Left ventricle myocardium inferior (tissue), 1 donor: ENCODE measurements around the gene TMEM201. TPM values are rescaled to one million over a fixed set of nuclear protein-coding genes. Genes with fewer than 3 reads are reported as not detected.
A peak's percentile ranks its signal among the peaks of the same experiment; 100 is the strongest.

ENCODE experiments used
- DNase-seq: peaks from one replicate; pipeline ENCODE4 v3.0.0-alpha.2; 2020
- H3K27ac ChIP-seq: fragments of 200-600 bp; replicated peaks from 2 replicates; pipeline ENCODE4 v1.8.0; 2021
- H3K27me3 ChIP-seq: fragments of 200-600 bp; 2 replicates; pipeline ENCODE4 v1.8.0; 2021; ENCODE audit warnings: low read depth
- H3K36me3 ChIP-seq: fragments of 200-600 bp; 2 replicates; pipeline ENCODE4 v1.8.0; 2021
- H3K4me1 ChIP-seq: fragments of 200-600 bp; 2 replicates; pipeline ENCODE4 v1.8.0; 2021
- H3K4me3 ChIP-seq: fragments of 200-600 bp; 2 replicates; pipeline ENCODE4 v1.8.0; 2021; ENCODE audit warnings: mild to moderate bottlenecking, moderate library complexity
- H3K9me3 ChIP-seq: fragments of 200-600 bp; replicated peaks from 2 replicates; pipeline ENCODE4 v1.8.0; 2021
- intact Hi-C: fragments of 100-400 bp; cut with micrococcal nuclease; formaldehyde crosslinking; loops from one replicate; pipeline ENCODE4 v1.11.0; 2022
- total RNA-seq: library from RNA; stranded (reverse); fragmentation: NEBNext Ultra II Directional; extraction: Animal tissue kit (Norgen Biotek cat#: 25700); gene quantifications from one replicate; pipeline ENCODE4 v1.2.1, GENCODE V29; 2021
- TF ChIP-seq, protein P1 (sequence below): fragments of 200-600 bp; IDR thresholded peaks from 2 replicates; pipeline ENCODE4 v1.8.0; 2021; ENCODE audit warnings: antibody characterized with exemption, mild to moderate bottlenecking, borderline replicate concordance
- donor health status: DM: no; HTN: yes; CAD: no; lungs with severe emphysema.

The TMEM201 gene
- total RNA-seq, 1 donor from 2014 or later, result 21.1 TPM

DNA sequence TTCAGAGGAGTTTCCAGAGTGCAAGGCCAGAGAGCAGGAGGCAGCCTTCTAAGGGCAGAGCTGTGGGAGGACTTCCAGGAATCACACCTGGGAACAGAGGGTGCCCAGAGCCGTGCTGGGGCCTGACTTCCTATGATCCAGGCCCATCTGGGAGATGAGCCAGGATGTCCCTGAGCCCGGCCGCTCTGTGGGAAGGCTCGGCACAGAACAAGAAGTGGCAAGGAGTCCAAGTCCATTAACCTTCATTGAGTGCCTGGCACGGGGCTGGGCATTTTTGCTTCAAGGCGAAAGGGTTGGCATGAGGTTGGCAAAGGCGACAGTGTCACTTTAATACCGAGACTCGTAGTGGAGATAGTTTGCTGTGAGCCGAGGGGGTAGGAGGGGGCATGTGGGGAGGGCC is 18.2 kb downstream of the TMEM201 start:
- DNase-seq, result peak; percentile 50
- Histone ChIP-seq H3K4me3 (no peak overlapping the region), H3K9me3 (no peaks in the 10 kb centered on the region), H3K36me3 (peaks cover 57% of the 10 kb centered on the region), H3K4me1 (peaks cover 31% of the 10 kb centered on the region), H3K27me3 (no peaks in the 10 kb centered on the region), H3K27ac (peak overlapping the region; percentile 32)
- TF ChIP-seq, protein P1, sequence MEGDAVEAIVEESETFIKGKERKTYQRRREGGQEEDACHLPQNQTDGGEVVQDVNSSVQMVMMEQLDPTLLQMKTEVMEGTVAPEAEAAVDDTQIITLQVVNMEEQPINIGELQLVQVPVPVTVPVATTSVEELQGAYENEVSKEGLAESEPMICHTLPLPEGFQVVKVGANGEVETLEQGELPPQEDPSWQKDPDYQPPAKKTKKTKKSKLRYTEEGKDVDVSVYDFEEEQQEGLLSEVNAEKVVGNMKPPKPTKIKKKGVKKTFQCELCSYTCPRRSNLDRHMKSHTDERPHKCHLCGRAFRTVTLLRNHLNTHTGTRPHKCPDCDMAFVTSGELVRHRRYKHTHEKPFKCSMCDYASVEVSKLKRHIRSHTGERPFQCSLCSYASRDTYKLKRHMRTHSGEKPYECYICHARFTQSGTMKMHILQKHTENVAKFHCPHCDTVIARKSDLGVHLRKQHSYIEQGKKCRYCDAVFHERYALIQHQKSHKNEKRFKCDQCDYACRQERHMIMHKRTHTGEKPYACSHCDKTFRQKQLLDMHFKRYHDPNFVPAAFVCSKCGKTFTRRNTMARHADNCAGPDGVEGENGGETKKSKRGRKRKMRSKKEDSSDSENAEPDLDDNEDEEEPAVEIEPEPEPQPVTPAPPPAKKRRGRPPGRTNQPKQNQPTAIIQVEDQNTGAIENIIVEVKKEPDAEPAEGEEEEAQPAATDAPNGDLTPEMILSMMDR, result no peak
- intact Hi-C loops, result no loop called here

DNA sequence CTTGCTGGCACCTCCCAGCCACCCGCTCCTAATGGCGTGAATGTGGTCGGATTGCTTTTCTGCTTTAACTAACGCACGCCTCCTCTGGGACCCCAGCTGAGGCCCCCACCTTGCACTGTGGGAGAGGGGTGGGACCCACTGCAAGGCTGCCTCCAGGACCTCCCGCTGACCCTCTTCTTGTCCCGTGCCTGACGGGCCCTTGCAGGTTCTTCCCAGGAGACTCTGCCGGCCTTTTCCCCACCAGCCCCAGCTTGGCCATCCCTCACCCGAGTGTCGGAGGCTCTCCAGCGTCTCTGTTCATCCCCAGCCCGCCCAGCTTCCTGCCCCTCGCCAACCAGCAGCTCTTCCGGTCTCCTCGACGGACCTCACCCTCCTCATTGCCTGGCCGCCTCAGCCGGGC is 18.6 kb downstream of the TMEM201 start:
- H3K36me3 ChIP-seq, result peaks cover 55% of the 10 kb centered on the region
- no peak overlapping the region for H3K4me3 ChIP-seq
- intact Hi-C loops, result no loop called here
- H3K27me3 ChIP-seq, result no peaks in the 10 kb centered on the region
- DNase-seq, result no peak
- peaks cover 31% of the 10 kb centered on the region for H3K4me1 ChIP-seq
- TF ChIP-seq, protein P1, result no peak
- no peaks in the 10 kb centered on the region for H3K9me3 ChIP-seq
- H3K27ac ChIP-seq, result peak overlapping the region; percentile 32

DNA sequence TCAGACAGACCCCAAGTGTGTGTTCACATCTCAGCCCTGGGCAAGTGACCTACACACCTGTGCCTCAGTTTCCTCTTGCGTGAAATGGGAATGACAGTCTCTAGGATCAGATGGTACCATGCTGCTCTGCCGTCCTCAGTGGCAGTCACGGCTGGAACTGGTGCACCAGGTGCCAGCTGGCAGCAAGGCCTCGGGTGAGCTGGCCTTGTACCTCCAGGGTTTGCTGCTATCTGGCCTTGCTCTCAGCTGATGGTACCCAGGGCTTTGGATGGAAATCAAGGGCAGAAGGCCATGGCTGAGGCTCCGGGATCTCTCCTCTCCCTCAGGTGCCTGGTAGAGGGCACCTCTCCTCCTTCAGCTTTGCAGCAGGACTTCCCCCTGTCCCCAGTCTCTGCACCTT is 21.3 kb downstream of the TMEM201 start:
- Histone ChIP-seq H3K4me1 (peaks cover 23% of the 10 kb centered on the region), H3K27ac (no peak overlapping the region), H3K36me3 (peaks cover 53% of the 10 kb centered on the region), H3K9me3 (no peaks in the 10 kb centered on the region), H3K27me3 (no peaks in the 10 kb centered on the region), H3K4me3 (no peak overlapping the region)
- peak; percentile 55 for DNase-seq
- intact Hi-C loops, result no loop called here
- TF ChIP-seq, protein P1, result no peak

DNA sequence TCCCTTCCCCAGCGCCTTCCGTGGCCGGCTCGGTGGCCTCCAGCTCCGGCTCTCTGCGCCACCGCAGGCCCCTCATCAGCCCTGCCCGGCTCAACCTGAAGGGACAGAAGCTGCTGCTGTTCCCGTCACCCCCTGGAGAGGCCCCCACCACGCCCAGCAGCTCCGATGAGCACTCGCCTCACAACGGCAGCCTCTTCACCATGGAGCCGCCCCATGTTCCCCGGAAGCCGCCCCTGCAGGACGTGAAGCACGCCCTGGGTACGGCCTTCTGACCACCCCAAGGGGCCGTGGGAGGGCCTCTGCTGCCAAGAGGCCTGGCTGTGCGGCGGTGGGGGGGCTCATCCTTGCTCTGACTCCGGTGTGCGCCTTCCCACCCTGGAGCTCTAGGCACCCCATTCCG is 21.8 kb downstream of the TMEM201 start:
- Histone ChIP-seq H3K27me3 (no peaks in the 10 kb centered on the region), H3K36me3 (peaks cover 53% of the 10 kb centered on the region), H3K27ac (no peak overlapping the region), H3K4me1 (peaks cover 23% of the 10 kb centered on the region), H3K4me3 (no peak overlapping the region), H3K9me3 (no peaks in the 10 kb centered on the region)
- TF ChIP-seq, protein P1, result no peak
- intact Hi-C loops, result no loop called here
- DNase-seq, result no peak

DNA sequence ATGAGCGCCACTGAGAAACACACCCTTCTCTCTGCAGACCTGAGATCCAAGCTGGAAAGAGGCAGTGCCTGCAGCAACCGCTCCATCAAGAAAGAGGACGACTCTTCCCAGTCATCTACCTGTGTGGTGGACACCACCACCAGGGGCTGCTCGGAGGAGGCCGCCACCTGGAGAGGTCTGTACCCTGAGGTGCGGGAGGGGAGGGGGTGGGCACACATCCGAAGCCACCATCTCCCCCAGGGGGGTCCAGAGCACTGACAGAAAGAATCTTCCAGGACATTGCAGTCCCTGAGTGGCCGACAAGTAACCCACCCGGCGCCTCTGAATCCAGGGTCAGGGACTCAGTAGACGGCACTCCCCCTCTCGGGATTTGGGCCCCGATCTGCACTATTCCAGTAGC is 23.0 kb downstream of the TMEM201 start:
- Histone ChIP-seq H3K4me3 (no peak overlapping the region), H3K4me1 (peaks cover 18% of the 10 kb centered on the region), H3K27me3 (no peaks in the 10 kb centered on the region), H3K27ac (no peak overlapping the region), H3K36me3 (peaks cover 53% of the 10 kb centered on the region), H3K9me3 (no peaks in the 10 kb centered on the region)
- TF ChIP-seq, protein P1, result no peak
- DNase-seq, result no peak
- intact Hi-C loops, result no loop called here
